Hematopoietic multipotent progenitor cell (in vitro differentiated cells): ENCODE measurements around the gene MPPE1. TPM values are rescaled to one million over a fixed set of nuclear protein-coding genes. Genes with fewer than 3 reads are reported as not detected.

Experiments
- total RNA-seq: library from RNA; depleted of rRNA; stranded (reverse); fragments of >200 nt; gene quantifications from one replicate; pipeline ENCODE4 v1.2.3, GENCODE V29; 2012

Gene MPPE1
- total RNA-seq, 1 donor, result 21.3 TPM

Other genes with a start within 250 kb of the MPPE1 start
- 0.27 TPM for gene GNAL, start 219.1 kb downstream of the MPPE1 start, total RNA-seq
- 71.6 TPM for gene CHMP1B, start 56.9 kb downstream of the MPPE1 start, total RNA-seq
- 83.7 TPM for gene IMPA2, start 73.2 kb upstream of the MPPE1 start, total RNA-seq
- gene ANKRD62, start 185.5 kb upstream of the MPPE1 start, total RNA-seq, result not detected